D721Med (cell line): ENCODE results near the gene SLCO2A1.

Source experiments
- DNase-seq: peaks from one replicate; pipeline ENCODE4 v3.0.0; 2011; ENCODE audit warnings: low spot score; ENCODE audit not compliant: insufficient read length
- FAIRE-seq: peaks from 2 replicates; lab custom pipeline; 2011; peaks lifted over from hg19 to GRCh38; lab: Jason Lieb, UNC
- TF ChIP-seq, protein P1 (sequence below): IDR thresholded peaks from 2 replicates; pipeline ENCODE4 v1.5.1; 2012; ENCODE audit warnings: mild to moderate bottlenecking, control low read depth; ENCODE audit not compliant: insufficient read depth; ENCODE audit errors: missing control alignments

The SLCO2A1 gene

GRCh38 chr3:134020135-134020680, 9.5 kb downstream of the SLCO2A1 start:
- FAIRE-seq = no peak
- TF ChIP-seq, protein P1, sequence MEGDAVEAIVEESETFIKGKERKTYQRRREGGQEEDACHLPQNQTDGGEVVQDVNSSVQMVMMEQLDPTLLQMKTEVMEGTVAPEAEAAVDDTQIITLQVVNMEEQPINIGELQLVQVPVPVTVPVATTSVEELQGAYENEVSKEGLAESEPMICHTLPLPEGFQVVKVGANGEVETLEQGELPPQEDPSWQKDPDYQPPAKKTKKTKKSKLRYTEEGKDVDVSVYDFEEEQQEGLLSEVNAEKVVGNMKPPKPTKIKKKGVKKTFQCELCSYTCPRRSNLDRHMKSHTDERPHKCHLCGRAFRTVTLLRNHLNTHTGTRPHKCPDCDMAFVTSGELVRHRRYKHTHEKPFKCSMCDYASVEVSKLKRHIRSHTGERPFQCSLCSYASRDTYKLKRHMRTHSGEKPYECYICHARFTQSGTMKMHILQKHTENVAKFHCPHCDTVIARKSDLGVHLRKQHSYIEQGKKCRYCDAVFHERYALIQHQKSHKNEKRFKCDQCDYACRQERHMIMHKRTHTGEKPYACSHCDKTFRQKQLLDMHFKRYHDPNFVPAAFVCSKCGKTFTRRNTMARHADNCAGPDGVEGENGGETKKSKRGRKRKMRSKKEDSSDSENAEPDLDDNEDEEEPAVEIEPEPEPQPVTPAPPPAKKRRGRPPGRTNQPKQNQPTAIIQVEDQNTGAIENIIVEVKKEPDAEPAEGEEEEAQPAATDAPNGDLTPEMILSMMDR = no peak
- DNase-seq = no peak

DNA sequence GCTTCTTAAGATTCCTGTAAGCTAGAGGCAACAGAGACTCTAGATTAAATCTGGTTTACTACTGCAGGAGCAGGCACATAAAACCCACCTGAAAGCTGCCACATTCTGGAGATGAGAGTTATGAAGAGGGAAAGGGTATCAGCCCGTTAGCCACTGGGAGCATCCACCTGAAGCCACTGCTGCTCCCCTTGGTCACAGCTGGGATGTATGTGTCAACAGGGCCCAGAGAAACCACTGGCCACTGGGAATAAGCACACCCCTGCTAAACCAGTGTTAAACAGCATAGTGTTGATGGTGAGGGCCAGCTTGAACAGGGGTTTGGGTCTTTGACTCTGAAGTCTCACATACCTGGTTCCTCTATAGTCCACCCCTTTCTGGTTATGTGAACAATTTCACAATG, 10.9 kb downstream of the SLCO2A1 start:
- DNase-seq (no peak), FAIRE-seq (no peak)
- TF ChIP-seq, protein P1 = no peak

DNA sequence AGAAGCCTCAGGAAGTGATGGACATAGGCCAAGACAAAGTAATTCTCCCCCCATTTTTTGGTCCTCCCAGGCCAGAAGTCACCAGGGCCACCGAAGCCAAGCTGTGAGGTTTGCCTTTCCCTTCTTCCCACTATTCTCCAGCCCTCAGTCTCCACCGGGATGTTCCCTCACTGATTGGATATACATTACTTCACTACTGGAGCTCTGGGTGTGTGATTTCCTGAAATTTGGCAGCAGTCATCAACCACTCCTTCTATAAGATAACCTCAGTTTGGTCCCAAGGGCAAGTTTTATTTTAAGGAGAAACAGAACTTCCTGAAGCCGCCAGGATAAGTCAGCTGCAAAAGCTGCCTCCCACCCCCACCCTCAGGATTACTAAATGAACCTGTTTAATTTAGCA, 11.3 kb downstream of the SLCO2A1 start:
- no peak for DNase-seq
- FAIRE-seq = no peak
- TF ChIP-seq, protein P1 = no peak

DNA sequence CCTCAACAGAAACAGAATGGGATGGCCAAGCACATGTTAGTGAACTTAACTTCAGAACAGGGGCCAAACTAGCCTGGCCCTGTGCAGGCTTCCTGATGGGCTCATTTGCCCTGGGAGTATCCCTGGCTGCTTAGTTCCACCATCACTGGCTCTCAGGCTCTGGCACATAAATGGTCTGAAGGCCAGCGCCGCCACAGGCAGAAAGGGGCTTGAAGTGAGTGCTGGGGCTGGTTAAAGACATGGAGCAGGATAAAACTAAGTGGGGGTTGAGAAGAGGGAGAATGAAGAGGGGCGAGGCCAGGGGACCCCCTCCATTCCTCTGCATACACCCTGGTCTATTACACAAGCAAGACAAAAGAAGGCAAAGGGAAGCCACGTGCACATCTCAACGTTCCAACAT, 12.2 kb downstream of the SLCO2A1 start:
- FAIRE-seq (no peak), DNase-seq (no peak)
- TF ChIP-seq, protein P1 = no peak

DNA sequence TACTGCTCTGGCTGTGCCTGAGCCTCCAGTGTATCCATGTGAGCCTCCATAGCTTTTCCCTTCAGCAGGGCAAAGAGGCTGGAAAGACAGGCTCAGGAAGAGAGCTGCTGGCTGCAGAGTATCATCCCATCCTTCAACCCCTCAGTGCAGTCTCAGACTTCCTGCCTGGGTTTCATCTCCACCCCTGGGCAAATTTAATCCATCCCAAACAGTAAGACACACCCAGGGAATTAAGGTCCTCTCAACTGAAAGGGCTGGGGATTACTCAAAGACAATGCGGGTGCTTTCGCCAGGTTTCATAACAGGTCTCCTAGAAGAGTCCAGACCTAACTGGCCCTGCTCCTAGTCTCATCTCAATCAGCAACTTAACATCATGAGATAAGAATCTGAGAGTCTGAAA, 15.5 kb downstream of the SLCO2A1 start:
- FAIRE-seq = no peak
- DNase-seq = no peak
- TF ChIP-seq, protein P1 = no peak

DNA sequence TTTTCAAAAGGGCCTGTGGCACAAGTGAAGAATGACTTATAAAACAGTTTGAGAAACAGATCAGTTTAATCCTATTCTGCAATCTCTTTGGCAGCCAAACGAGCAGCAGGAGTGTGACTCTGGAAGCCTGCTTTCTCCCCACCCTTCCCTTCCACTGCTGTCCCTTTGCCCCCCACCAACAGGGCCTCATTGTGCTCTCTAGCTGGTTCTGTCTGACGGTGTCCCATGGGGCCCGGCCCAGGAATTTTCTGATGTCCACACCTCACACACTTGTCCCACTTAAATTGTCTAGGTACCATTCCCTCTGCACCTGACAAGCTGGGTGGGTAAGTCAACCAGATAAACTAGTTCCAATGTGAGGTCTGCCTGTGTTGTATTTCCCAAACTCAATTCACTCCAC, 16.4 kb downstream of the SLCO2A1 start:
- no peak for DNase-seq
- FAIRE-seq = no peak
- TF ChIP-seq, protein P1 = no peak

GRCh38 chr3:134009345-134010000, 20.3 kb downstream of the SLCO2A1 start:
- DNase-seq = no peak

More at GRCh38 chr3:134009345-134010000, 20.3 kb downstream of the SLCO2A1 start:
- TF ChIP-seq, protein P1 = no peak
- no peak for FAIRE-seq
